Retina (tissue), 1 donor: Measurements from ENCODE around the gene CHRNA3.
A peak's percentile ranks its signal among the peaks of the same experiment; 100 is the strongest.

Source experiments
- DNase-seq: peaks from one replicate; pipeline ENCODE4 v3.0.0-alpha.2; 2016

CHRNA3 gene

GRCh38 chr15:78620527-78621421, at the start of gene CHRNA3:
Gene CHRNA3 (minus strand): TSS chr15:78620996. CDS start chr15:78620794, 202 bp downstream.
- DNase-seq = peak; percentile 77

- no peak for DNase-seq
These were observed 48.2 kb upstream of the CHRNA3 start for GRCh38 chr15:78668987-78669386.

GRCh38 chr15:78667578-78668236, 46.9 kb upstream of the CHRNA3 start:
- DNase-seq = no peak

- DNase-seq = no peak
These were observed 45.2 kb upstream of the CHRNA3 start for GRCh38 chr15:78666010-78666409.

- no peak for DNase-seq
These were observed 42.9 kb upstream of the CHRNA3 start for GRCh38 chr15:78663703-78664102.

GRCh38 chr15:78662028-78662427, 41.2 kb upstream of the CHRNA3 start:
- DNase-seq = no peak

- no peak for DNase-seq
These were observed 40.2 kb upstream of the CHRNA3 start for GRCh38 chr15:78661001-78661400.

GRCh38 chr15:78660584-78660983, 39.8 kb upstream of the CHRNA3 start:
- DNase-seq = no peak

GRCh38 chr15:78658823-78659222, 38.0 kb upstream of the CHRNA3 start:
- DNase-seq = no peak

GRCh38 chr15:78654272-78654671, 33.5 kb upstream of the CHRNA3 start:
- no peak for DNase-seq

- DNase-seq = peak; percentile 2
These were observed 31.3 kb upstream of the CHRNA3 start for GRCh38 chr15:78651930-78652615.

- DNase-seq = no peak
These were observed 30.2 kb upstream of the CHRNA3 start for GRCh38 chr15:78651007-78651406.

GRCh38 chr15:78650022-78650421, 29.2 kb upstream of the CHRNA3 start:
- no peak for DNase-seq

- no peak for DNase-seq
These were observed 24.2 kb upstream of the CHRNA3 start for GRCh38 chr15:78645009-78645408.

GRCh38 chr15:78642331-78642730, 21.5 kb upstream of the CHRNA3 start:
- no peak for DNase-seq

GRCh38 chr15:78641749-78642275, 21.0 kb upstream of the CHRNA3 start:
- DNase-seq = no peak

- DNase-seq = peak; percentile 92
These were observed 20.4 kb upstream of the CHRNA3 start, which contains the start of gene CHRNB4 for GRCh38 chr15:78641102-78641748. Gene CHRNB4 (minus strand): TSS chr15:78641210. CDS start chr15:78641133, 77 bp downstream.

GRCh38 chr15:78640527-78641101, 19.8 kb upstream of the CHRNA3 start:
- no peak for DNase-seq

GRCh38 chr15:78638658-78639314, 18.0 kb upstream of the CHRNA3 start:
- peak; percentile 85 for DNase-seq

- DNase-seq = peak; percentile 87
These were observed 17.1 kb upstream of the CHRNA3 start for GRCh38 chr15:78637776-78638435.

GRCh38 chr15:78636378-78636859, 15.6 kb upstream of the CHRNA3 start:
- DNase-seq = no peak
